Brain microvascular endothelial cell (primary cell): ENCODE data around the gene RNF113B.

Experiments
- DNase-seq: peaks from one replicate; pipeline ENCODE4 v3.0.0-alpha.2; 2020
- H3K27ac ChIP-seq: fragments of 250-450 bp; sonication (Bioruptor Pico); 2 replicates; pipeline ENCODE4 v1.5.1; 2020; ENCODE audit warnings: mild to moderate bottlenecking, moderate library complexity
- H3K27me3 ChIP-seq: fragments of 250-450 bp; sonication (Bioruptor Pico); replicated peaks from 2 replicates; pipeline ENCODE4 v1.5.1; 2020; ENCODE audit warnings: mild to moderate bottlenecking
- H3K36me3 ChIP-seq: fragments of 250-450 bp; sonication (Bioruptor Pico); replicated peaks from 2 replicates; pipeline ENCODE4 v1.5.1; 2020; ENCODE audit warnings: mild to moderate bottlenecking
- H3K4me3 ChIP-seq: 2 replicates; pipeline ENCODE4 v1.5.1; 2011; ENCODE audit warnings: low read depth, mild to moderate bottlenecking, control low read depth, low read length, moderate library complexity
- CTCF ChIP-seq: IDR thresholded peaks from 2 replicates; pipeline ENCODE4 v1.5.1; 2011; ENCODE audit warnings: low read depth, mild to moderate bottlenecking, moderate library complexity, low read length, control low read depth, inconsistent platforms; ENCODE audit errors: missing control alignments
- in situ Hi-C: cut with HindIII; loops from 2 replicates; pipeline ENCODE4 v1.10.0; 2017; ENCODE audit warnings: low sequenced_read_pairs, low pct_ligation_motif_present

Gene RNF113B

GRCh38 chr13:98198683-98199082 lies 21.6 kb upstream of the RNF113B start:
- DNase-seq = no peak
- no peak overlapping the region for H3K27ac ChIP-seq
- no peaks in the 10 kb centered on the region for H3K36me3 ChIP-seq
- no peak for TF ChIP-seq CTCF
- no peak overlapping the region for H3K4me3 ChIP-seq
- H3K27me3 ChIP-seq = no peaks in the 10 kb centered on the region
- in situ Hi-C loops = no loop called here

GRCh38 chr13:98195054-98195791 lies 18.2 kb upstream of the RNF113B start:
- in situ Hi-C loops = no loop called here
- no peak overlapping the region for H3K4me3 ChIP-seq
- no peaks in the 10 kb centered on the region for H3K36me3 ChIP-seq
- H3K27me3 ChIP-seq = no peaks in the 10 kb centered on the region
- no peak overlapping the region for H3K27ac ChIP-seq
- DNase-seq = no peak
- TF ChIP-seq CTCF = no peak

GRCh38 chr13:98192008-98192407 lies 14.9 kb upstream of the RNF113B start:
- no peak overlapping the region for H3K27ac ChIP-seq
- in situ Hi-C loops = no loop called here
- no peaks in the 10 kb centered on the region for H3K27me3 ChIP-seq
- no peaks in the 10 kb centered on the region for H3K36me3 ChIP-seq
- TF ChIP-seq CTCF = no peak
- H3K4me3 ChIP-seq = no peak overlapping the region
- no peak for DNase-seq

GRCh38 chr13:98190889-98191444 lies 13.9 kb upstream of the RNF113B start:
- TF ChIP-seq CTCF = no peak
- Histone ChIP-seq H3K36me3 (no peaks in the 10 kb centered on the region), H3K27me3 (no peaks in the 10 kb centered on the region), H3K4me3 (no peak overlapping the region), H3K27ac (no peak overlapping the region)
- no peak for DNase-seq
- in situ Hi-C loops = no loop called here

GRCh38 chr13:98189841-98190505 lies 12.9 kb upstream of the RNF113B start:
- Histone ChIP-seq H3K36me3 (no peaks in the 10 kb centered on the region), H3K27ac (no peak overlapping the region), H3K4me3 (no peak overlapping the region), H3K27me3 (no peaks in the 10 kb centered on the region)
- in situ Hi-C loops = no loop called here
- no peak for DNase-seq
- TF ChIP-seq CTCF = no peak
